ENCODE measurements around the gene NSG1.

The NSG1 gene

DNA sequence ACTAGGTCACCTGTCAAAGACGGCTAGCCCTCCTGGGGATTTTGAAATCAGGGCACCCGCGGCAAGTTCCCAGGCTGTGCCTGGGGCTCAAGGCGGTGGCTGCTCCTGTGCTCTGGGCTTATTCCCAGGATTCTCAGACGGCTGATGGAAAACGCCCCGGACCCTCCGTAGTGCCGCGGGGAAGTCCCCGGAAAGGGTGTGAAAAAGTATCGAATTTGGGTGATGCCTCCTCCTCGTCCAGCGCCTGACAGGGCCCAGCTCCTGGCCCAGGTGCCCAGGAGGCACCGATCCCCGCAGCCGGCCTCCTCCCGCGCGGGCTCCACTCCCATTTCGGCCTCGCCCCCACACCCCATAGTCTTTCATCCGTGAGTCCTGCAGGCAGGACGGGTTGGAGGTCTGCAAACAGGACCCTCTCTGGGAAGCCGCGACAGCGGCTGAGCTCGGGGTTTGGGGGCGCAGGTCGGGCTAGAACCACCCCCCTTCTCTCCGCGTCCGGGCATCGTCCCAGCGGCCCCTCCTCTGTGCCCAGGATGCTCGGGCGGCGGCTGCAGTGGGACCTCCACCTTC lies 1.1 kb upstream of the NSG1 start:
- H3K4me2 ChIP-seq (ENCODE audit: low read depth, low read length, poor library complexity, severe bottlenecking): peak overlapping the region; percentile 81
- no peaks in the 10 kb centered on the region for H3K79me2 ChIP-seq (ENCODE audit: insufficient read depth, low read length)
- peak overlapping the region; percentile 73; the same call in 1 of the 2 replicates for H2AFZ ChIP-seq (ENCODE audit: low read length)
- H3K9me3 ChIP-seq (ENCODE audit: insufficient read depth, low read depth, low read length): no peaks in the 10 kb centered on the region
- H3K4me3 ChIP-seq (ENCODE audit: low read length, poor library complexity, severe bottlenecking): peak overlapping the region; percentile 74
- no peak for TF ChIP-seq EZH2phosphoT487 (IDR thresholded peaks at IDR 0.05; ENCODE audit: borderline replicate concordance)
- TF ChIP-seq, protein P1, sequence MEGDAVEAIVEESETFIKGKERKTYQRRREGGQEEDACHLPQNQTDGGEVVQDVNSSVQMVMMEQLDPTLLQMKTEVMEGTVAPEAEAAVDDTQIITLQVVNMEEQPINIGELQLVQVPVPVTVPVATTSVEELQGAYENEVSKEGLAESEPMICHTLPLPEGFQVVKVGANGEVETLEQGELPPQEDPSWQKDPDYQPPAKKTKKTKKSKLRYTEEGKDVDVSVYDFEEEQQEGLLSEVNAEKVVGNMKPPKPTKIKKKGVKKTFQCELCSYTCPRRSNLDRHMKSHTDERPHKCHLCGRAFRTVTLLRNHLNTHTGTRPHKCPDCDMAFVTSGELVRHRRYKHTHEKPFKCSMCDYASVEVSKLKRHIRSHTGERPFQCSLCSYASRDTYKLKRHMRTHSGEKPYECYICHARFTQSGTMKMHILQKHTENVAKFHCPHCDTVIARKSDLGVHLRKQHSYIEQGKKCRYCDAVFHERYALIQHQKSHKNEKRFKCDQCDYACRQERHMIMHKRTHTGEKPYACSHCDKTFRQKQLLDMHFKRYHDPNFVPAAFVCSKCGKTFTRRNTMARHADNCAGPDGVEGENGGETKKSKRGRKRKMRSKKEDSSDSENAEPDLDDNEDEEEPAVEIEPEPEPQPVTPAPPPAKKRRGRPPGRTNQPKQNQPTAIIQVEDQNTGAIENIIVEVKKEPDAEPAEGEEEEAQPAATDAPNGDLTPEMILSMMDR (conservative IDR thresholded peaks at IDR 0.05; ENCODE audit: low read length): no peak
- peak overlapping the region; percentile 21 for H3K9ac ChIP-seq (ENCODE audit: low read depth, low read length, poor library complexity, severe bottlenecking)
- peaks cover 11% of the 10 kb centered on the region for H3K4me1 ChIP-seq (ENCODE audit: insufficient read depth, low read length, poor library complexity, severe bottlenecking)
- H4K20me1 ChIP-seq (ENCODE audit: insufficient read depth, low read length, poor library complexity, severe bottlenecking): no peaks in the 10 kb centered on the region
- peaks cover 24% of the 10 kb centered on the region for H3K27me3 ChIP-seq (ENCODE audit: insufficient read depth, low read length, poor library complexity, severe bottlenecking)
- H3F3A ChIP-seq (ENCODE audit: low read depth): no peaks in the 10 kb centered on the region
- H3K9me2 ChIP-seq (replicated peaks; ENCODE audit: low read depth, low read length): no peaks in the 10 kb centered on the region
- no peaks in the 10 kb centered on the region for H3K36me3 ChIP-seq (ENCODE audit: insufficient read depth, low read length)

DNA sequence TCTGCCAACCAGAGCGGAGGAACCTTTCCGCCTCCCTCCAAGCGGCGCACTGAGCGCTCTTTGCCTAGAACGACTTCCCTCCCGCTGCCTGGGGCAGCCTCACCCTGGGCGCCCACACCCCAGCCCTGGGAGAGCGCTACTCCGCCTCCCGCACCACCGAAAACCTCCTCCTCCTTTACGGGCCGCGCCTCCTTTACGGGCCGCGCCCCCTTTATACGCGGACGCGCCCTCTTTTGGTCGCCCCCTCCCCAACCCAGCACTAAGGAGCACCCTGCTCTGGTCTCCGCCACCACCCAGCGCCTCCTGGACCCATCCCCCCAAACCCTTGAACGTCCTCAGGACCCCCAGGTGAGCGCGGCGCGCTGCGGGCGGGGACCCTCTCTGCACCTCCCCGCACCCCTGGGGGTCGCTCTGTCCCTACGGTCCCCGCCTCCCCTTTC lies 586 bp upstream of the NSG1 start:
- no peaks in the 10 kb centered on the region for H3K79me2 ChIP-seq (ENCODE audit: insufficient read depth, low read length)
- H3K4me1 ChIP-seq (ENCODE audit: insufficient read depth, low read length, poor library complexity, severe bottlenecking): peaks cover 11% of the 10 kb centered on the region
- TF ChIP-seq, protein P1 (conservative IDR thresholded peaks at IDR 0.05; ENCODE audit: low read length): no peak; the same call in 1 of the 2 replicates
- TF ChIP-seq EZH2phosphoT487 (IDR thresholded peaks at IDR 0.05; ENCODE audit: borderline replicate concordance): no peak
- no peaks in the 10 kb centered on the region for H3F3A ChIP-seq (ENCODE audit: low read depth)
- no peaks in the 10 kb centered on the region for H4K20me1 ChIP-seq (ENCODE audit: insufficient read depth, low read length, poor library complexity, severe bottlenecking)
- H3K9ac ChIP-seq (ENCODE audit: low read depth, low read length, poor library complexity, severe bottlenecking): peak overlapping the region; percentile 18
- no peaks in the 10 kb centered on the region for H3K9me3 ChIP-seq (ENCODE audit: insufficient read depth, low read depth, low read length)
- peaks cover 24% of the 10 kb centered on the region for H3K27me3 ChIP-seq (ENCODE audit: insufficient read depth, low read length, poor library complexity, severe bottlenecking)
- peak overlapping the region; percentile 74 for H3K4me3 ChIP-seq (ENCODE audit: low read length, poor library complexity, severe bottlenecking)
- peak overlapping the region; percentile 73 for H2AFZ ChIP-seq (ENCODE audit: low read length)
- H3K36me3 ChIP-seq (ENCODE audit: insufficient read depth, low read length): no peaks in the 10 kb centered on the region
- no peaks in the 10 kb centered on the region for H3K9me2 ChIP-seq (replicated peaks; ENCODE audit: low read depth, low read length)
- peak overlapping the region; percentile 81 for H3K4me2 ChIP-seq (ENCODE audit: low read depth, low read length, poor library complexity, severe bottlenecking)

DNA sequence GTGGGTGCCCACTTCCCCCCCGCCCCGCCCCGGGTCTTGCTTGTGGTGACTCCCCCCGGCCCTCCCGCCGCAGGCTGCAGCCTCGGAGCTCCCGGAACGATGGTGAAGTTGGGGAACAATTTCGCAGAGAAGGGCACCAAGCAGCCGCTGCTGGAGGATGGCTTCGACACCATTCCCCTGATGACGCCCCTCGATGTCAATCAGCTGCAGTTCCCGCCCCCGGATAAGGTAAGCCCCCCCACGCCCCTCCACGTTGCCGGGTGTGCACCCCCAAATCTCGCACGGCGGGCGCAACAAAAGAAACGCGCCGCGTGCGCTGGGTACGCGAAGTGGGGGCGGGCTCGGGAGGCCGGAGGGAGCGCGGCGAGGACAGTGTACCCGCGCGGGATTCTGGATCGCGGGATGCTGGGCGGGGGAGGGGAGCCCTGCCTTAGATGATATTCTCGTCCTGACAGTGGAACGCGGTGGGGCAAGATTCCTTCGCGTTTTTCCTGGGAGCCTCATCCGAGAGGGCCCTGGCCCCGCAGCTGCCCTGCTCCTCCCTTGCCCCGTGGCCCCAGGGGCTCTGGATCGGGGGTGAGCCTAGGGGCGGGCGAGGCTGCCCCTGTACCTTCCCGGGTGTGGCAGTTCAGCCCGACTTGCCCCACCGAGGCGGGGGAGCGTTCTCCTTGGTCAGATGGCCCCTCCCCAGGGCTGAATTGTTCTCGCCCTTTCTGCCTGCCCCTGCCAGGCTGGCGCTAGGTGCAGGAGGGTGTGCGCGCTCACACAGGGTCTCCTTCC lies 819 bp downstream of the NSG1 start:
- Histone ChIP-seq H3K9me2 (replicated peaks; ENCODE audit: low read depth, low read length) (no peaks in the 10 kb centered on the region), H3K9ac (ENCODE audit: low read depth, low read length, poor library complexity, severe bottlenecking) (no peak overlapping the region), H3K27me3 (ENCODE audit: insufficient read depth, low read length, poor library complexity, severe bottlenecking) (peaks cover 24% of the 10 kb centered on the region), H3F3A (ENCODE audit: low read depth) (no peaks in the 10 kb centered on the region), H3K79me2 (ENCODE audit: insufficient read depth, low read length) (no peaks in the 10 kb centered on the region), H3K9me3 (ENCODE audit: insufficient read depth, low read depth, low read length) (no peaks in the 10 kb centered on the region), H3K4me2 (ENCODE audit: low read depth, low read length, poor library complexity, severe bottlenecking) (peak overlapping the region; percentile 81), H3K4me3 (ENCODE audit: low read length, poor library complexity, severe bottlenecking) (peak overlapping the region; percentile 74), H2AFZ (ENCODE audit: low read length) (no peak overlapping the region), H4K20me1 (ENCODE audit: insufficient read depth, low read length, poor library complexity, severe bottlenecking) (no peaks in the 10 kb centered on the region), H3K36me3 (ENCODE audit: insufficient read depth, low read length) (no peaks in the 10 kb centered on the region), H3K4me1 (ENCODE audit: insufficient read depth, low read length, poor library complexity, severe bottlenecking) (peaks cover 11% of the 10 kb centered on the region)
- TF ChIP-seq, protein P1 (conservative IDR thresholded peaks at IDR 0.05; ENCODE audit: low read length): no peak
- no peak for TF ChIP-seq EZH2phosphoT487 (IDR thresholded peaks at IDR 0.05; ENCODE audit: borderline replicate concordance)
